PC-9 (cell line): Measurements from ENCODE around the gene GMDS. TPM values are rescaled to one million over a fixed set of nuclear protein-coding genes. Genes with fewer than 3 reads are reported as not detected.

ENCODE experiments used
- BruUV-seq: library from RNA; stranded (reverse); fragments of 400-500 nt; replicated peaks from 2 replicates; lab custom pipeline; 2021; lab: Mats Ljungman, UMichigan
- CTCF ChIA-PET: fragments of 300-600 bp; sonication (Branson Sonifier 250); formaldehyde crosslinking; loops from one replicate; lab custom pipeline; 2022; ENCODE audit warnings: antibody characterized with exemption; lab: Charles Lee
- POLR2A ChIA-PET: fragments of 300-600 bp; sonication (Branson Sonifier 250); formaldehyde crosslinking; loops from one replicate; lab custom pipeline; 2022; ENCODE audit warnings: antibody characterized with exemption; ENCODE audit not compliant: unreplicated experiment; lab: Charles Lee
- DNase-seq, 2 experiments: peaks; one replicate each; pipeline versions ENCODE4 v3.0.0 to v3.0.0-alpha.2; 2015 to 2022; ENCODE audit warnings: mixed read lengths in 1 of 2
- H2AFZ ChIP-seq: fragments of 200-600 bp; sonication (generic); 2 replicates; pipeline ENCODE4 v1.8.1; 2017; ENCODE audit warnings: antibody characterized with exemption
- H3F3A ChIP-seq: fragments of 200-600 bp; sonication (generic); 2 replicates; pipeline ENCODE4 v1.8.1; 2017; ENCODE audit warnings: antibody characterized with exemption, mild to moderate bottlenecking, low read depth; ENCODE audit not compliant: insufficient read depth
- H3K27ac ChIP-seq: fragments of 200-600 bp; sonication (generic); 2 replicates; pipeline ENCODE4 v1.6.1; 2016; ENCODE audit warnings: mixed run types
- H3K27me3 ChIP-seq: fragments of 200-600 bp; sonication (generic); 2 replicates; pipeline ENCODE4 v1.6.1; 2016; ENCODE audit warnings: low read depth, mixed run types; ENCODE audit not compliant: insufficient read depth
- H3K36me3 ChIP-seq: fragments of 200-600 bp; sonication (generic); 2 replicates; pipeline ENCODE4 v1.6.1; 2016; ENCODE audit warnings: low read depth, mixed run types
- H3K4me1 ChIP-seq: fragments of 200-600 bp; sonication (generic); replicated peaks from 2 replicates; pipeline ENCODE4 v1.6.1; 2016; ENCODE audit warnings: mixed run types; ENCODE audit not compliant: insufficient read depth
- H3K4me2 ChIP-seq: fragments of 200-600 bp; sonication (generic); 2 replicates; pipeline ENCODE4 v1.6.1; 2017; ENCODE audit warnings: mixed run types
- H3K4me3 ChIP-seq: fragments of 200-600 bp; sonication (generic); 2 replicates; pipeline ENCODE4 v1.6.1; 2016; ENCODE audit warnings: mixed run types
- H3K79me2 ChIP-seq: fragments of 200-600 bp; sonication (generic); 2 replicates; pipeline ENCODE4 v1.6.1; 2017; ENCODE audit warnings: low read depth, mixed run types
- H3K9me2 ChIP-seq: fragments of 200-600 bp; sonication (generic); 2 replicates; pipeline ENCODE4 v1.8.1; 2017; ENCODE audit warnings: mild to moderate bottlenecking; ENCODE audit not compliant: insufficient read depth
- H3K9me3 ChIP-seq: fragments of 200-600 bp; sonication (generic); 2 replicates; pipeline ENCODE4 v1.8.1; 2016; ENCODE audit warnings: low read depth; ENCODE audit not compliant: insufficient read depth
- H4K20me1 ChIP-seq: fragments of 200-600 bp; sonication (generic); 2 replicates; pipeline ENCODE4 v1.8.1; 2017; ENCODE audit not compliant: insufficient read depth
- CTCF ChIP-seq: fragments of 200-600 bp; sonication (generic); conservative IDR thresholded peaks from 2 replicates; pipeline ENCODE4 v1.6.1; 2017; ENCODE audit warnings: mixed run types, antibody characterized with exemption, mild to moderate bottlenecking, moderate library complexity
- EZH2 ChIP-seq: fragments of 200-600 bp; sonication (generic); IDR thresholded peaks from 2 replicates; pipeline ENCODE4 v1.8.0; 2017; ENCODE audit warnings: antibody characterized with exemption, low read depth
- intact Hi-C: fragments of 100-400 bp; cut with micrococcal nuclease; formaldehyde crosslinking; loops from one replicate; pipeline ENCODE4 v1.10.0; 2022; ENCODE audit not compliant: unreplicated experiment
- total RNA-seq: library from RNA; stranded (reverse); gene quantifications from 2 replicates; pipeline ENCODE4 v1.2.3, GENCODE V29; 2021

GMDS gene
- total RNA-seq, 1 experiment from 2014 or later, result 30.1 TPM

GRCh38 chr6:2244261-2245102 is 923 bp downstream of the GMDS start:
- H3F3A ChIP-seq, result peaks cover 13% of the 10 kb centered on the region
- no peaks in the 10 kb centered on the region for H3K9me3 ChIP-seq
- peak overlapping the region; percentile 48 for H3K27ac ChIP-seq
- DNase-seq, result peak in 1 of 2 experiments; percentile 37
- TSS peak; percentile 67 for BruUV-seq
- peak overlapping the region; percentile 86 for H3K4me3 ChIP-seq
- TF ChIP-seq EZH2 (no peak), CTCF (no peak)
- CTCF ChIA-PET, result no interaction called here
- peak overlapping the region; percentile 90 for H2AFZ ChIP-seq
- peaks cover 10% of the 10 kb centered on the region for H3K4me1 ChIP-seq
- H3K36me3 ChIP-seq, result no peaks in the 10 kb centered on the region
- intact Hi-C loops, result loop anchor here (2.0 to 5.0 kb wide), 3 partner anchors 48 to 523 kb away; partner anchors contain the start of gene WRNIP1
- peak overlapping the region; percentile 80 for H3K4me2 ChIP-seq
- H4K20me1 ChIP-seq, result no peaks in the 10 kb centered on the region
- H3K79me2 ChIP-seq, result peaks cover 50% of the 10 kb centered on the region
- no peaks in the 10 kb centered on the region for H3K9me2 ChIP-seq
- no peaks in the 10 kb centered on the region for H3K27me3 ChIP-seq
- POLR2A ChIA-PET, result interaction anchor here (0.6 kb wide), 1 partner anchor 386 kb away, joined by 3 read pairs; no protein-coding TSS in a partner anchor

- H3K4me3 ChIP-seq, result no peak overlapping the region
- peaks cover 62% of the 10 kb centered on the region for H3K79me2 ChIP-seq
- POLR2A ChIA-PET, result no interaction called here
- H3K4me1 ChIP-seq, result peaks cover 10% of the 10 kb centered on the region
- H3K9me3 ChIP-seq, result no peaks in the 10 kb centered on the region
- CTCF ChIA-PET, result no interaction called here
- H3K36me3 ChIP-seq, result no peaks in the 10 kb centered on the region
- no peaks in the 10 kb centered on the region for H3K27me3 ChIP-seq
- peaks cover 13% of the 10 kb centered on the region for H3F3A ChIP-seq
- no TSS peak for BruUV-seq
- no peaks in the 10 kb centered on the region for H3K9me2 ChIP-seq
- TF ChIP-seq EZH2 (no peak), CTCF (no peak)
- H3K4me2 ChIP-seq, result no peak overlapping the region
- intact Hi-C loops, result no loop called here
- no peak overlapping the region for H3K27ac ChIP-seq
- no peak overlapping the region for H2AFZ ChIP-seq
- no peaks in the 10 kb centered on the region for H4K20me1 ChIP-seq
- DNase-seq, result no peak
Measured at GRCh38 chr6:2242311-2242710, 3.1 kb downstream of the GMDS start.

- Histone ChIP-seq H3K4me2 (no peak overlapping the region), H3K9me3 (no peaks in the 10 kb centered on the region), H3K79me2 (peaks cover 66% of the 10 kb centered on the region), H3K4me1 (peaks cover 10% of the 10 kb centered on the region; the same call in 1 of the 2 replicates), H3K36me3 (no peaks in the 10 kb centered on the region), H4K20me1 (no peaks in the 10 kb centered on the region), H3K27me3 (no peaks in the 10 kb centered on the region), H3K27ac (no peak overlapping the region), H3F3A (peaks cover 3% of the 10 kb centered on the region; the same call in 1 of the 2 replicates), H2AFZ (no peak overlapping the region), H3K9me2 (no peaks in the 10 kb centered on the region), H3K4me3 (no peak overlapping the region)
- BruUV-seq, result no TSS peak
- CTCF ChIA-PET, result no interaction called here
- TF ChIP-seq EZH2, result no peak
- TF ChIP-seq CTCF, result no peak
- intact Hi-C loops, result no loop called here
- POLR2A ChIA-PET, result no interaction called here
- DNase-seq, result no peak
Measured at GRCh38 chr6:2240961-2241360, 4.4 kb downstream of the GMDS start.
